Caki2 (cell line): ENCODE results near the gene NKX2-1. TPM values are rescaled to one million over a fixed set of nuclear protein-coding genes. Genes with fewer than 3 reads are reported as not detected.

Source experiments
- DNase-seq: peaks from one replicate; pipeline ENCODE4 v3.0.0-alpha.2; 2015; ENCODE audit warnings: low read depth
- in situ Hi-C: cut with HindIII; loops from 2 replicates; pipeline ENCODE4 v1.10.0; 2016; ENCODE audit warnings: low sequenced_read_pairs, low pct_unique_long_range_greater_than_20kb, mixed read lengths
- total RNA-seq: library from RNA; depleted of rRNA; stranded (reverse); fragments of >200 nt; shearing (Covaris generic); gene quantifications from 2 replicates; pipeline ENCODE4 v1.2.3, GENCODE V29; 2014; ENCODE audit warnings: low replicate concordance

The NKX2-1 gene
- total RNA-seq, 1 experiment from 2014 or later = not detected

- in situ Hi-C loops = no loop called here
- no peak for DNase-seq
Measured at GRCh38 chr14:36518586-36519430, 1.2 kb downstream of the NKX2-1 start.

DNA sequence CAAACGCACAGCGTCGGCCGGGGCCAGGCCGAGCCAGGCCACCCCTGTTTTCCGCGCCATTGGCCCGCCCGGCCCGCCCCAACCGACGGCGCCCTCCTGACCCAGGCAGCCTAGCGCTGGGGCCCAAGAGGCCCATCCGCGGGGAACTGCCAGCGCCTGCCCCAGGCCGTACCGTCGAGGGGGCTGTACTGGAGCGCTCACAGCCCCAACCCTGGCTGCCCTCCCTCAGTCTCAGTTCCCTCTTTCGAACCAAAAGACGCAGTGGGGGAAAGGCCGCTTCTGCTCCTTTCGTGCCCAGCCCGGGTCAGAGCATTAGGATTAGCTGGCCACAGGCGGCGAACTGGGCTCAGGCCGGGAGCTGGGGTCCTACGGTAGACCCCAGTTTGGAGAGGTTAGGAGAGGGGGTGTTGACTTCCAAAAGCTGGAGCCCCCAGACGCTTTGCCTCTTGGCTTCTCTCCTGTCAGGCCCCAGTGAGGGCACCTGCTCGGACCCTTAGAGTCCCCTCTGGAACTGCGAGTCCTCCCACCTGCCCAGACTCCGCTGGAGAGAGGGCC is 1.9 kb downstream of the NKX2-1 start:
- DNase-seq = no peak
- in situ Hi-C loops = no loop called here

- in situ Hi-C loops = no loop called here
- DNase-seq = no peak
Measured at GRCh38 chr14:36517242-36518030, 2.6 kb downstream of the NKX2-1 start.

DNA sequence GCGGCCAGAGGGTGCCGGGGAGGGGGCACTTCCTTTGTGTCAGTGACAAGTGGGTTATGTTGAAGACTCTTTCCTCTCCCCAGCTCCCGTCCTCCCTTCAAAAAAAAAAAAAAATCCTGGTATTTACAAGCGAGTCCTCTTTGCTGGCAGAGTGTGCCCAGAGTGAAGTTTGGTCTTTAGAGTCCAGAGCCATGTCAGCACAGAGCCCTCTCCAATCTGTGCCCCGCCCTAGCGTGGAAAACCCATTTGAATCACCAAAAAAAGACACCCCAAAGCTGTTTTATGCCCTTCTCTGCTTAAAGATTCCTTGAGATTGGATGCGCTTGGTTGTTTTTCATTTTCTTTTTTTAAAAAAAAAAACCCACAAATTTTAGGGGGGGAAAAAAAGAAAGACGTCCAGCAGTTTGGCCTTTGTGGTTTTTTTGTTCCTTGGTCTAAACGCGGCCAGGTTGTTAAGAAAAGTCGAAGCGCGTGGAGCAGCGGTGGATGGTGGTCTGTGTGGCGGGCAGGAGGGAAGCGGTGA is 3.3 kb downstream of the NKX2-1 start:
- DNase-seq = no peak
- in situ Hi-C loops = no loop called here

- in situ Hi-C loops = no loop called here
- no peak for DNase-seq
Measured at GRCh38 chr14:36515896-36516718, 3.9 kb downstream of the NKX2-1 start.

GRCh38 chr14:36515105-36515593 is 4.9 kb downstream of the NKX2-1 start:
- in situ Hi-C loops = no loop called here

DNA sequence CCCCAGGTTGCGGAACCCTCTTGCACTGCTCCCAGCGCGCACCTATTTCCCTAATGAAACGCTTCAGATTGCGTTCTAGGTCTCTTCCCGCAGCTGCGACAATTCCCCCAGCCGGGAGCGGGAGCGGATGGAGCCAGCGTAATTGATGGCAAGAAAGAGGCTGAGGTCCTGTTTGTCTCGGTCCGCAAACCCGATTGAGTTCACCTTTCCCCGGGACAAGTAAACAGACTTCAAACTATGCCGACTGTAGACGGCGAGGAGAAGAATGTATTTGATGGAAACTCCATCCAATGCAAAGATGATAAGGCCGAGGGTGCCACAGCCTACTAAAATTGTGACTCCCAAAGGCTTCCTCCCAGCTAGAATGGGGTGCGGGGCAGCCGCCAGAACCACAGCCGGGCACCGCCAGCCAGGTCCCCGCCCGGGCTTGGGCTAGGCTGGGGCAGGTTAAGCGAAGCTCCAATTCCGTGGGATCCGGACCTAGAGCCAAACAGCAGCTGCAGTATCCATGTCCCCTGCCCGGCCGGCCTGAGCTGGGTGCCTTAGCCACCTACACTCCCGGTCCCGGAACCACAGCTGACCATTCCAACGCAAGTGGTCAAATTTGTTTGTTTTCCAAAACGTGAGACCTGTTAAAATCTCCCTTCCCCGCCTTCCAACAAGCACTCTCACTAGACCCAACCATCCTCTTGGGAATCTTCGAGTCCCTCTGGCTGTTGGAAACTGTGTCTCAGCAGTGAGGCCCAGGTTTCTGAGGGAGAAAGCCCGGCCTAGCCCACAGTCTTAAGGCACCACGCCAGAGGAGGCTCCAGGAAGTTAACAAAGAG is 5.5 kb downstream of the NKX2-1 start:
- in situ Hi-C loops = no loop called here
- DNase-seq = no peak

More at GRCh38 chr14:36515105-36515593, 4.9 kb downstream of the NKX2-1 start:
- no peak for DNase-seq

- in situ Hi-C loops = no loop called here
- no peak for DNase-seq
Measured at GRCh38 chr14:36513451-36514277, 6.4 kb downstream of the NKX2-1 start.

- in situ Hi-C loops = no loop called here
Measured at GRCh38 chr14:36513012-36513420, 7.0 kb downstream of the NKX2-1 start.

DNA sequence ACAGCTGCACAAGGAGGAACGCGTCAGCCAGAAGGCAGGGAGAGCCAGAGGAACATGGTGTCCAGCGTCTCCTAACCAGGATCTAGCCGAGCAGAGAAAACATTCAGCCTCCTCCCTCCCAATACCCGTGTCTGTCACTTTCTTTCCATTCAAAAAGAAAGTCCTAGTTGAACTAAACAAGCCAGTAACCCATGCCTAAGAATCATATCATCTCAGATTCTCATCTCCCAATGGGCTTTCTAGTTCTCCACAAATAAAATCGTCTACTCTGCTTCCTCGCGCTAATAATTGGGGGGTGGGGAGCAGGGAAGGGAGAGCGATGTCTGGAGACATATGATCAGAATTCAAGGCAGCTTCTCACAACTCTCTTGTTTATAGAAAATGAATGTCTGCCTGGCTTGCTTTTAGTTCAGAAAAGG is 7.4 kb downstream of the NKX2-1 start:
- in situ Hi-C loops = no loop called here
- DNase-seq = no peak

More at GRCh38 chr14:36513012-36513420, 7.0 kb downstream of the NKX2-1 start:
- DNase-seq = no peak

DNA sequence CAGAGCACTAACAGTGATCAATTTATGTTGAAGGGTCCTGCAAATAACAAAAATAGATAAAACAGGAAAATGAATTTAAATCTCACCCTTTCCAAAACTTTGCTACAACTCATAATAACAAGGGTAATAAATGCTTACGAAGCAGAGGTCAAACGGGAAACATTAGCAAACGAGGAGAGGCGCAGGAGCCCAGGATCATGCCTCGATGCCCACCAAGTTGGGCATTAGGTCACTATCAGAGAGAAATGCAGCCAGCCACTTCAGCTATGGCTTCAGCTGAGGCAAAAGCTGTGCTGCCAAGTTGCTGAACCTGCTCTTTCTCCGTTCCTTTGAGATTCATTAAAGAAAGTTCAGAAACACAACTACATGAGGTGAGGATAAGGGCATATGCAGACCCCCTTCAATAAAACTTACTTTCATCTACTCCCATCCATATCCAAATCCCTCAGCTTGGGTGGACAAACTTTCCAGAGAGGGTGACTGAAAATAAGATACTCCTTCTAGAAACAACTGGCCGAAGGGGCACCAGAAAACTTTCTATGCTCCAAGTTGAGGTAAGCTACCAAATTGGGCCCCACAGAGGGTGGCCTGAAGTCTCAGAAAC is 7.9 kb downstream of the NKX2-1 start:
- in situ Hi-C loops = no loop called here
- no peak for DNase-seq

GRCh38 chr14:36510874-36511273 is 9.2 kb downstream of the NKX2-1 start:
- DNase-seq = no peak
- in situ Hi-C loops = no loop called here

DNA sequence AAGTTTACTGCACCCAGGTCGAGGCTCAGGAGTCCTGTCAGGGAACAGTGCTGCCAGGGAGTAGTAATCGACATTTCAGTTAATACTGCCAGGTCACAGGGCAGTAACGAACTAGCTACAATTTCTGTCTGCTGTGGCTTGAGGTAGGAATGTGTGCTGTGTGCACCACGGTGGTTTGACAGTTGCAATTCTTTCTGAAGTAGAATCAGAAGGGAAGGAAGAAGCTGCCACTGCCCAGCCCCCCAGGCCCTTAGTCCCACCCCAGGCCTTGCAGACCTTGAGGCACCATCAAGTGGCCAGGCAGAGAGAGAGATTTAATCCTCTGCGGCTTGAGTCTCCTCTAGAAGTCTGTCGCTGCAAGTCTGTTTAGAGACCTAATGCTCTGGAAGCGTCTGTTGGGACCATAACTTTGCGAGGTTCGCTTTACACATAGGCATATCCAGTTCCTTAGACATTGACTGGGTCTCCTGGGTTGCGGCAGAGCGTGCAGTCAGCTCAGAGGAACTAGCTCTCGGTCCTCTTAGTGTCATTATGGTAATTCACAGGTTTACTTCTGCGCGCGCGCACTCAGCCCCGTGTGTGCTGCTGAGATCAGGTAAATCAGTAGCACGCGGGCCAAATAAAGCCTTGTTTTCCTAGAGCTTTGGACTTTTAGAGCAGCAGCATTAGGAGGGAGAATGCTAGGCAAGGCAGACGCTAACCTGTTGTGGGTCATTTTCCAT is 9.8 kb downstream of the NKX2-1 start:
- DNase-seq = no peak
- in situ Hi-C loops = no loop called here

GRCh38 chr14:36509069-36509917 is 10.7 kb downstream of the NKX2-1 start:
- DNase-seq = no peak
- in situ Hi-C loops = no loop called here
